ENCODE measurements around the gene MBOAT2.

MBOAT2 gene

DNA sequence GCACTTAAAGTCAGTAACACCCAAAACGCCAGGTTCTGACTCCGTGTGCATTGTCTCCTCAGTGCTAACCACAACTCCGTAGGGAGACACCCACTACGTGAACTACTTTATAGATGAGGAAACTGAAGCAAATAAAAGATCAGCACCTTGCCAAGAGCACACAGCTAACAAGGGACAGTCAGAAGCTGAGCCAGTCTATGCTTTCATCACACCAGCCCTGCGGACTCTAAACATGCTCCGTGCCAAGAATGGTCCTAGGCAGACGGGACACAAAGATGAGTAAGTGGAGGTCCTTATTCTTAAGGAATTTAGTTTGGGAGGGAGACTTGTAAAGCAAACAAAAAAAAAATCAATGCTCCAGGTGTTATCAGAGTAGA lies 9.6 kb downstream of the MBOAT2 start:
- ChIA-PET CTCF (no interaction called here), POLR2A (interaction anchor here (1.2 kb wide), 1 partner anchor 10 kb away, joined by 4 read pairs; the partner anchor contains the start of gene MBOAT2)
- TF ChIP-seq, protein P1, sequence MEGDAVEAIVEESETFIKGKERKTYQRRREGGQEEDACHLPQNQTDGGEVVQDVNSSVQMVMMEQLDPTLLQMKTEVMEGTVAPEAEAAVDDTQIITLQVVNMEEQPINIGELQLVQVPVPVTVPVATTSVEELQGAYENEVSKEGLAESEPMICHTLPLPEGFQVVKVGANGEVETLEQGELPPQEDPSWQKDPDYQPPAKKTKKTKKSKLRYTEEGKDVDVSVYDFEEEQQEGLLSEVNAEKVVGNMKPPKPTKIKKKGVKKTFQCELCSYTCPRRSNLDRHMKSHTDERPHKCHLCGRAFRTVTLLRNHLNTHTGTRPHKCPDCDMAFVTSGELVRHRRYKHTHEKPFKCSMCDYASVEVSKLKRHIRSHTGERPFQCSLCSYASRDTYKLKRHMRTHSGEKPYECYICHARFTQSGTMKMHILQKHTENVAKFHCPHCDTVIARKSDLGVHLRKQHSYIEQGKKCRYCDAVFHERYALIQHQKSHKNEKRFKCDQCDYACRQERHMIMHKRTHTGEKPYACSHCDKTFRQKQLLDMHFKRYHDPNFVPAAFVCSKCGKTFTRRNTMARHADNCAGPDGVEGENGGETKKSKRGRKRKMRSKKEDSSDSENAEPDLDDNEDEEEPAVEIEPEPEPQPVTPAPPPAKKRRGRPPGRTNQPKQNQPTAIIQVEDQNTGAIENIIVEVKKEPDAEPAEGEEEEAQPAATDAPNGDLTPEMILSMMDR (IDR thresholded peaks at IDR 0.05; ENCODE audit: insufficient read depth, low read length, missing control alignments): no peak
- no peak overlapping the region for H3K4me3 ChIP-seq (ENCODE audit: low read depth, low read length)
- no peak for DNase-seq (ENCODE audit: low read depth, low spot score)

DNA sequence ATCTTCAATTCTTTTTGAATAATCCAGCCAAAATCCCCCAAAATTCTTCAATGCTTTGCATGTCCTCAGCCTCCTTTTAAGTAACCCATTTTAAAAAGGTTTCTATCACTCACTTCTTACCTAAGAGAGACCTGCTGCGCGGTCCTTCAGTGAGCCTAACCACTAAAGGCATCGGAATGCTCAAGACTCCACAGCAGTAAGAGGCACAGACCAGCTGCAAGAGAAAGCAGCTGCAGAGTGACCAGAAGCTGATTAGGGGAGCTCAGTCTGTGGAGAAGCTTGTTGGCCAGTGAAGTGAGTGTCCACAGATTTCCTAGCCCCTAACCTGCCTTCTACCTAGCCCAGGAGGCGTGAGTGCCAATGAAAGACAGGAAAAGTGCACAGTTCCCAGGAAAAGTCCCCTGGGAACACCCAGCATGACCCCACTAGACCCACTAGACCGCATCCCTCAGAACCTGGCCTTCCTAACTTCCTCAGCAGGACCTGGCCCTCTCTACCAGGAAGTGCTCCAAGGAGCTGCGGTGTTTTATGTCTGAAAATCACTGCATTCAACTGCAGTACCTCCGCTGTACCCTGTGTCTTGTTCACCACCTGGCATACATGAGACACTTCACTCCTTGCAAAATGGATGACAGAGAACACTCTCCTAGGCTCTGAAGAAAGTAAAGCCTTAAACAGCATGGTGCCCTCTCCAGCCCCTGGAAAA lies 10.1 kb downstream of the MBOAT2 start:
- CTCF ChIA-PET: interaction anchor here (1.2 to 1.3 kb wide), 2 partner anchors 10 to 17 kb away, joined by 3 to 5 read pairs; partner anchors contain the start of gene MBOAT2

DNA sequence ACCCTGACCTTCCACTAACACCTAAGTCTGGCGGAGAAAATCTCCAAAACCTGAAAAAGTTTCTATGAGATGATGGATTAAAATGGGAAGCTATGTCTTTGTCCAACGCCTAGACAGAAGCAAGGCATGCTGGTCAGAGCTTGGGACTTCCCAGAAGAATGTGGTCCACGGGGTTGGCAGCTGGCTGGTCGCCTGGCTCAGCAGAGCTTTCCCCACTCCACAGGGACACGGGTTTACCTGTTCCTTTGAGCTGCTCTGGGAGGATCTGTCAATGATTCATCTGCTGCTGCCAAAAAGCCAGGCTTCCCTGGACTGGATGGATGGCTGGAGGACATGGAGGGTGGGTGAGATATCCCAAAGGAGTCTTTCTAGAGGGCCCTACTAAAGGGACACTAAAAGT lies 10.8 kb downstream of the MBOAT2 start:
- ChIA-PET CTCF (interaction anchor here (1.2 to 1.3 kb wide), 2 partner anchors 11 to 18 kb away, joined by 3 to 5 read pairs; partner anchors contain the start of gene MBOAT2), POLR2A (no interaction called here)

More for the DNA sequence above, 10.1 kb downstream of the MBOAT2 start:
- H3K4me3 ChIP-seq (ENCODE audit: low read depth, low read length): no peak overlapping the region
- DNase-seq (ENCODE audit: low read depth, low spot score): no peak
- TF ChIP-seq, protein P1 (IDR thresholded peaks at IDR 0.05; ENCODE audit: insufficient read depth, low read length, missing control alignments): no peak
- POLR2A ChIA-PET: interaction anchor here (1.2 kb wide), 1 partner anchor 10 kb away, joined by 4 read pairs; the partner anchor contains the start of gene MBOAT2

DNA sequence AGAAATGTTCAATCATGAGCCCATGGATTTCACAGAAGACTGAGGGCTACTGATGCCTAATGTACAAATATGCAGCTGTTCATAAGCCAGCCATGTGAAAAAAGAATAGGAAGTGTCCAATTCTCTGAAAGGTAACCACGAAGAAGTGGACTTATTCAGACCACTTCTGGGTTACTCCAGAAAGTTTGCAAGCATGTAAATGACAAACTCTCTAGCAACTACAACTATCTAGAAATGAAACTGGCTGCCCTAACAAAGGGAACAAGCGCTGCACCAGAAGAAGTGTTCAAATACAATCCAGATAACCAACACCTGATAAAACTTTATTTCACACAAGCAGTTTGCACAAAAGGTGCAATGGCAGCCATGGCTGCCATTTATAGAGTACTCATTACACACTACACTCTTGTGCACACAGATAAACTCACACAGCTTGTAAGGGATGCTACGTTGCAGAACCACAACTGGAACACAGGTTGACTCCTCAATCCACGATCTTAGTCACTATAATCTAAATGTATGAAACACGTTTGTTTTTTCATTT lies 13.9 kb downstream of the MBOAT2 start:
- CTCF ChIA-PET: no interaction called here
- POLR2A ChIA-PET: interaction anchor here (1.0 kb wide), 1 partner anchor 14 kb away, joined by 3 read pairs; the partner anchor contains the start of gene MBOAT2
- TF ChIP-seq, protein P1 (IDR thresholded peaks at IDR 0.05; ENCODE audit: insufficient read depth, low read length, missing control alignments): no peak
- no peak overlapping the region for H3K4me3 ChIP-seq (ENCODE audit: low read depth, low read length)
- DNase-seq (ENCODE audit: low read depth, low spot score): no peak

More for the DNA sequence above, 10.8 kb downstream of the MBOAT2 start:
- no peak overlapping the region for H3K4me3 ChIP-seq (ENCODE audit: low read depth, low read length)
- TF ChIP-seq, protein P1 (IDR thresholded peaks at IDR 0.05; ENCODE audit: insufficient read depth, low read length, missing control alignments): no peak
- DNase-seq (ENCODE audit: low read depth, low spot score): no peak

DNA sequence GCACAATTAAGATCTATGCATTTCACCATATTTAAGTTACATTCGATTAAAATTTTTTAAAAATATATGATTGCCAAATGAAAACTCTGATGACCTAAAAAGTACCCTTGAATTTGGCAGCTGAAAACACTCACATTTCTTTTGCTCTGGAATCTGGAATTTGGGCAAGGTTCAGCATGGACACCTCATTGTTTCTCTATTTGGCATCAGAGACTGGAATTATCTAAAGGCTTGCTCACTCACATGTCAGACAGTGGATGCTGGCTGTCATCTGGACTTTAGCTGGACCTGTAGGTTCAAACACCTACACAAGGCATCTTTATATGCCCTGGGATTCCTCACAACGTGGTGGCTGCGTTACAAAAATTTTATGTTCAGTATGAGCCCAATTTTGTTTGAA lies 16.1 kb downstream of the MBOAT2 start:
- ChIA-PET CTCF (no interaction called here), POLR2A (no interaction called here)
- TF ChIP-seq, protein P1 (IDR thresholded peaks at IDR 0.05; ENCODE audit: insufficient read depth, low read length, missing control alignments): no peak
- H3K4me3 ChIP-seq (ENCODE audit: low read depth, low read length): no peak overlapping the region
- DNase-seq (ENCODE audit: low read depth, low spot score): no peak

DNA sequence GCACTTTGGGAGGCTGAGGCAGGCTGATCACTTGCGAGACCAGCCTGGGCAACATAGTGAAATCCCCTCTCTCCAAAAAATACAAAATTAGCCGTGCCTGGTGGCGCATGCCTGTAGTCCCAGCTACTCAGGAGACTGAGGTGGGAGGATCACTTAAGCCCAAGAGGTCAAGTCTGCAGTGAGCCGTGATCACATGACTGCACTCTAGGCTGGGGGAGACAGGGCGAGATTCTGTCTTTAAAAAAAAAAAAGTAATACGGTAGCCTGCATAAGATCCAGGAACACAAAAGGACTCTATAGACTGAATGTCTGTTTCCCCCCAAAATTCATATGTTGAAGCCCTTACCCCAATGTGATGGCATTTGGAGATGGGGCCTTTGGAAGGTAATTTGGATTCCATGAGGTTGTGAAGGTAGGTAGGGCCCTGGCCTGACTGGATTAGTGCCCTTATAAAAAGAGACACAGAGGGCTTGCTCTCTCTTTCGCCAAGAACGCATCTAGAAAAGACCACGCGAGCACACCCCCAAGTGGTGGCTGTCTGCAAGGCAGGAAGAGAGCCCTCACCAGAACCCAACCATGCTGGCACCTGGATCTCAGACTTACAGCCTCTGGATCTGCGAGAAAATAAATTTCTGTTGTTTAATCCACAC lies 17.0 kb downstream of the MBOAT2 start:
- H3K4me3 ChIP-seq (ENCODE audit: low read depth, low read length): no peak overlapping the region
- POLR2A ChIA-PET: interaction anchor here (0.6 kb wide), 1 partner anchor 17 kb away, joined by 5 read pairs; the partner anchor contains the start of gene MBOAT2
- no peak for DNase-seq (ENCODE audit: low read depth, low spot score)
- TF ChIP-seq, protein P1 (IDR thresholded peaks at IDR 0.05; ENCODE audit: insufficient read depth, low read length, missing control alignments): no peak
- CTCF ChIA-PET: interaction anchor here (0.6 to 1.4 kb wide), 3 partner anchors 9 to 154 kb away, joined by 3 to 4 read pairs (median 4); no protein-coding TSS in a partner anchor

Data from AG04449 (cell line).